Activated naive CD4-positive, alpha-beta T cell treated with anti-CD3 and anti-CD28 coated beads, Interleukin-2, amount 10 ng/mL, durations not matched to agents 7 days and 5 days (primary cell): ENCODE results near the gene BAHD1.

Source experiments
- CTCF ChIA-PET: fragments of 350-600 bp; sonication (Branson Sonifier 250); formaldehyde crosslinking; loops from one replicate; lab custom pipeline; 2021; ENCODE audit warnings: antibody characterized with exemption; lab: Charles Lee
- DNase-seq: peaks from one replicate; pipeline ENCODE4 v3.0.0-alpha.2; 2020
- H3K27ac Mint-ChIP-seq: one replicate; pipeline ENCODE4 v1.8.0; 2021; ENCODE audit warnings: mild to moderate bottlenecking, moderate library complexity, mixed read lengths
- H3K27me3 Mint-ChIP-seq: one replicate; pipeline ENCODE4 v1.8.0; 2021; ENCODE audit warnings: mild to moderate bottlenecking, mixed read lengths
- H3K36me3 Mint-ChIP-seq: one replicate; pipeline ENCODE4 v1.8.0; 2021; ENCODE audit warnings: mixed read lengths
- H3K4me1 Mint-ChIP-seq: one replicate; pipeline ENCODE4 v1.8.0; 2021; ENCODE audit warnings: mixed read lengths
- H3K4me3 Mint-ChIP-seq: one replicate; pipeline ENCODE4 v1.8.0; 2021; ENCODE audit warnings: mild to moderate bottlenecking, moderate library complexity, mixed read lengths
- H3K9me3 Mint-ChIP-seq: one replicate; pipeline ENCODE4 v1.8.0; 2021; ENCODE audit warnings: mixed read lengths

Gene BAHD1

GRCh38 chr15:40414816-40415215 is 25.9 kb upstream of the BAHD1 start:
- no peaks in the 10 kb centered on the region for H3K27me3 Mint-ChIP-seq
- no peak overlapping the region for H3K4me3 Mint-ChIP-seq
- no peak for DNase-seq
- H3K4me1 Mint-ChIP-seq, result peaks cover 4% of the 10 kb centered on the region
- H3K36me3 Mint-ChIP-seq, result peaks cover 41% of the 10 kb centered on the region
- CTCF ChIA-PET, result interaction anchor here (1.2 kb wide), 1 partner anchor 11 kb away, joined by 3 read pairs; no protein-coding TSS in a partner anchor
- H3K27ac Mint-ChIP-seq, result peak overlapping the region; percentile 55
- no peaks in the 10 kb centered on the region for H3K9me3 Mint-ChIP-seq

GRCh38 chr15:40415226-40415625 is 25.5 kb upstream of the BAHD1 start:
- Mint-ChIP-seq H3K36me3 (peaks cover 39% of the 10 kb centered on the region), H3K9me3 (no peaks in the 10 kb centered on the region), H3K4me1 (peaks cover under 1% of the 10 kb centered on the region), H3K4me3 (no peak overlapping the region), H3K27me3 (no peaks in the 10 kb centered on the region), H3K27ac (no peak overlapping the region)
- CTCF ChIA-PET, result interaction anchor here (1.0 to 1.2 kb wide), 2 partner anchors 10 to 77 kb away, joined by 3 read pairs; no protein-coding TSS in a partner anchor
- DNase-seq, result no peak

- Mint-ChIP-seq H3K9me3 (no peaks in the 10 kb centered on the region), H3K27ac (no peak overlapping the region), H3K27me3 (peaks cover 3% of the 10 kb centered on the region), H3K4me1 (no peaks in the 10 kb centered on the region), H3K36me3 (peaks cover 33% of the 10 kb centered on the region), H3K4me3 (no peak overlapping the region)
- no peak for DNase-seq
- CTCF ChIA-PET, result interaction anchor here (1.0 kb wide), 1 partner anchor 78 kb away, joined by 3 read pairs; no protein-coding TSS in a partner anchor
Observed at GRCh38 chr15:40416056-40416455, 24.7 kb upstream of the BAHD1 start.

- Mint-ChIP-seq H3K4me1 (no peaks in the 10 kb centered on the region), H3K9me3 (no peaks in the 10 kb centered on the region), H3K27ac (no peak overlapping the region), H3K36me3 (peaks cover 18% of the 10 kb centered on the region), H3K4me3 (no peak overlapping the region), H3K27me3 (peaks cover 10% of the 10 kb centered on the region)
- CTCF ChIA-PET, result interaction anchor here (1.2 to 10.4 kb wide), 4 partner anchors 49 to 143 kb away, joined by 3 to 152 read pairs (median 3); partner anchors contain the start of gene CCDC9B
- DNase-seq, result no peak
Observed at GRCh38 chr15:40418126-40418525, 22.6 kb upstream of the BAHD1 start.

- no peaks in the 10 kb centered on the region for H3K9me3 Mint-ChIP-seq
- peaks cover 8% of the 10 kb centered on the region for H3K36me3 Mint-ChIP-seq
- no peak for DNase-seq
- H3K27me3 Mint-ChIP-seq, result peaks cover 10% of the 10 kb centered on the region
- CTCF ChIA-PET, result interaction anchor here (0.7 to 10.4 kb wide), 11 partner anchors 12 to 105 kb away, joined by 3 to 152 read pairs (median 5); partner anchors contain the start of genes CCDC9B and IVD
- no peak overlapping the region for H3K4me3 Mint-ChIP-seq
- no peak overlapping the region for H3K27ac Mint-ChIP-seq
- H3K4me1 Mint-ChIP-seq, result no peaks in the 10 kb centered on the region
Observed at GRCh38 chr15:40420071-40420713, 20.6 kb upstream of the BAHD1 start.

- no peak overlapping the region for H3K4me3 Mint-ChIP-seq
- no peak for DNase-seq
- no peaks in the 10 kb centered on the region for H3K4me1 Mint-ChIP-seq
- H3K36me3 Mint-ChIP-seq, result peaks cover 4% of the 10 kb centered on the region
- CTCF ChIA-PET, result interaction anchor here (0.7 to 10.4 kb wide), 11 partner anchors 12 to 134 kb away, joined by 3 to 152 read pairs (median 5); partner anchors contain the start of genes CCDC9B and IVD
- no peak overlapping the region for H3K27ac Mint-ChIP-seq
- no peaks in the 10 kb centered on the region for H3K9me3 Mint-ChIP-seq
- H3K27me3 Mint-ChIP-seq, result peaks cover 10% of the 10 kb centered on the region
Observed at GRCh38 chr15:40420793-40421192, 20.0 kb upstream of the BAHD1 start.

- peak; percentile 88 for DNase-seq
- Mint-ChIP-seq H3K27ac (no peak overlapping the region), H3K4me1 (no peaks in the 10 kb centered on the region), H3K36me3 (peaks cover 4% of the 10 kb centered on the region), H3K27me3 (peaks cover 10% of the 10 kb centered on the region), H3K4me3 (no peak overlapping the region), H3K9me3 (no peaks in the 10 kb centered on the region)
- CTCF ChIA-PET, result interaction anchor here (0.7 to 10.4 kb wide), 21 partner anchors 8 to 141 kb away, joined by 3 to 152 read pairs (median 4); partner anchors contain the start of genes CCDC9B, IVD and PLCB2
Observed at GRCh38 chr15:40421246-40422157, 19.3 kb upstream of the BAHD1 start.

GRCh38 chr15:40424483-40425115 is 16.2 kb upstream of the BAHD1 start:
- Mint-ChIP-seq H3K36me3 (peaks cover 2% of the 10 kb centered on the region), H3K9me3 (no peaks in the 10 kb centered on the region), H3K4me1 (no peaks in the 10 kb centered on the region), H3K27me3 (peaks cover 22% of the 10 kb centered on the region), H3K27ac (no peak overlapping the region), H3K4me3 (no peak overlapping the region)
- CTCF ChIA-PET, result interaction anchor here (0.8 to 10.4 kb wide), 9 partner anchors 27 to 147 kb away, joined by 3 to 152 read pairs (median 3); partner anchors contain the start of gene CCDC9B
- DNase-seq, result no peak

- H3K4me1 Mint-ChIP-seq, result no peaks in the 10 kb centered on the region
- CTCF ChIA-PET, result interaction anchor here (1.1 to 10.4 kb wide), 5 partner anchors 11 to 112 kb away, joined by 3 to 152 read pairs (median 4); partner anchors contain the start of gene CCDC9B
- H3K27ac Mint-ChIP-seq, result no peak overlapping the region
- H3K9me3 Mint-ChIP-seq, result no peaks in the 10 kb centered on the region
- H3K27me3 Mint-ChIP-seq, result peaks cover 32% of the 10 kb centered on the region
- no peak for DNase-seq
- no peaks in the 10 kb centered on the region for H3K36me3 Mint-ChIP-seq
- H3K4me3 Mint-ChIP-seq, result no peak overlapping the region
Observed at GRCh38 chr15:40425681-40426080, 15.1 kb upstream of the BAHD1 start.

GRCh38 chr15:40427188-40427587 is 13.6 kb upstream of the BAHD1 start:
- H3K4me3 Mint-ChIP-seq, result no peak overlapping the region
- H3K27me3 Mint-ChIP-seq, result peaks cover 24% of the 10 kb centered on the region
- CTCF ChIA-PET, result interaction anchor here (1.9 to 10.4 kb wide), 2 partner anchors 58 to 86 kb away, joined by 5 to 152 read pairs; partner anchors contain the start of gene CCDC9B
- H3K36me3 Mint-ChIP-seq, result no peaks in the 10 kb centered on the region
- no peak for DNase-seq
- no peaks in the 10 kb centered on the region for H3K9me3 Mint-ChIP-seq
- no peaks in the 10 kb centered on the region for H3K4me1 Mint-ChIP-seq
- H3K27ac Mint-ChIP-seq, result no peak overlapping the region

GRCh38 chr15:40428185-40428584 is 12.6 kb upstream of the BAHD1 start:
- Mint-ChIP-seq H3K36me3 (no peaks in the 10 kb centered on the region), H3K27me3 (peaks cover 34% of the 10 kb centered on the region), H3K27ac (no peak overlapping the region), H3K9me3 (no peaks in the 10 kb centered on the region), H3K4me3 (no peak overlapping the region), H3K4me1 (no peaks in the 10 kb centered on the region)
- DNase-seq, result no peak
- CTCF ChIA-PET, result interaction anchor here (0.7 kb wide), 1 partner anchor 81 kb away, joined by 3 read pairs; no protein-coding TSS in a partner anchor

GRCh38 chr15:40429068-40429710 is 11.6 kb upstream of the BAHD1 start:
- Mint-ChIP-seq H3K4me3 (no peak overlapping the region), H3K27me3 (peaks cover 42% of the 10 kb centered on the region), H3K27ac (no peak overlapping the region), H3K9me3 (no peaks in the 10 kb centered on the region), H3K4me1 (peaks cover under 1% of the 10 kb centered on the region), H3K36me3 (no peaks in the 10 kb centered on the region)
- DNase-seq, result no peak
- CTCF ChIA-PET, result interaction anchor here (0.7 to 1.4 kb wide), 3 partner anchors 78 to 86 kb away, joined by 3 to 4 read pairs (median 3); no protein-coding TSS in a partner anchor

GRCh38 chr15:40430271-40430805 is 10.4 kb upstream of the BAHD1 start:
- H3K27me3 Mint-ChIP-seq, result peaks cover 54% of the 10 kb centered on the region

More at GRCh38 chr15:40430271-40430805, 10.4 kb upstream of the BAHD1 start:
- Mint-ChIP-seq H3K4me1 (peaks cover 6% of the 10 kb centered on the region), H3K36me3 (no peaks in the 10 kb centered on the region), H3K9me3 (no peaks in the 10 kb centered on the region), H3K4me3 (no peak overlapping the region), H3K27ac (no peak overlapping the region)
- CTCF ChIA-PET, result interaction anchor here (0.6 to 1.9 kb wide), 4 partner anchors 10 to 96 kb away, joined by 3 to 5 read pairs (median 4); no protein-coding TSS in a partner anchor
- DNase-seq, result no peak
